ENCODE data around the gene WASHC4.
"Not testable (repeated sequence)": the region's sequence is repeated elsewhere in the genome, so short reads cannot be mapped to it uniquely, and the experiment has no call there.

The WASHC4 gene

DNA sequence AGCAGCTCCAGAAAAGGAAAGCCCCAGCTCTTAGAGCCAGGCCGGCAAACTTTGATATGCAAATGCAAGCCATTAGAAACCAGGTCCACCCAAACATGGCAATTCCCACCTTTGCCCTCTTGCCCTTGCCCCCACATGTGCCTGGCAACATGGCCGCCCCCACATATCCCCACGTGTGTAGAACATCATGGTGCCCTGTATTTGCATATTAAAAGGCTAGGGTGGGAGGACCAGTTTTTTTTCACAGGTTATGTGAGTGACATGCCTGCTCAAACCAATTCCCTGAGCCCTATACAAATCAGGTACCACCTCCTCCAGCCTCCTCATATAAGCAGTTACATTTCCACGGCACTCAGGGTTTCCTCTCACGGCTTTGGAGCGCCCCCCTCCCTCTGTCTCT lies 17.2 kb upstream of the WASHC4 start:
- H3K4me3 ChIP-seq (ENCODE audit: low read depth, low read length) = no peak overlapping the region
- DNase-seq (ENCODE audit: low read depth) = no peak
- in situ Hi-C loops (cut with HindIII; ENCODE audit: low sequenced_read_pairs) = no loop called here
- TF ChIP-seq, protein P1, sequence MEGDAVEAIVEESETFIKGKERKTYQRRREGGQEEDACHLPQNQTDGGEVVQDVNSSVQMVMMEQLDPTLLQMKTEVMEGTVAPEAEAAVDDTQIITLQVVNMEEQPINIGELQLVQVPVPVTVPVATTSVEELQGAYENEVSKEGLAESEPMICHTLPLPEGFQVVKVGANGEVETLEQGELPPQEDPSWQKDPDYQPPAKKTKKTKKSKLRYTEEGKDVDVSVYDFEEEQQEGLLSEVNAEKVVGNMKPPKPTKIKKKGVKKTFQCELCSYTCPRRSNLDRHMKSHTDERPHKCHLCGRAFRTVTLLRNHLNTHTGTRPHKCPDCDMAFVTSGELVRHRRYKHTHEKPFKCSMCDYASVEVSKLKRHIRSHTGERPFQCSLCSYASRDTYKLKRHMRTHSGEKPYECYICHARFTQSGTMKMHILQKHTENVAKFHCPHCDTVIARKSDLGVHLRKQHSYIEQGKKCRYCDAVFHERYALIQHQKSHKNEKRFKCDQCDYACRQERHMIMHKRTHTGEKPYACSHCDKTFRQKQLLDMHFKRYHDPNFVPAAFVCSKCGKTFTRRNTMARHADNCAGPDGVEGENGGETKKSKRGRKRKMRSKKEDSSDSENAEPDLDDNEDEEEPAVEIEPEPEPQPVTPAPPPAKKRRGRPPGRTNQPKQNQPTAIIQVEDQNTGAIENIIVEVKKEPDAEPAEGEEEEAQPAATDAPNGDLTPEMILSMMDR (IDR thresholded peaks at IDR 0.05; ENCODE audit: low read depth, low read length, missing control alignments) = no peak

DNA sequence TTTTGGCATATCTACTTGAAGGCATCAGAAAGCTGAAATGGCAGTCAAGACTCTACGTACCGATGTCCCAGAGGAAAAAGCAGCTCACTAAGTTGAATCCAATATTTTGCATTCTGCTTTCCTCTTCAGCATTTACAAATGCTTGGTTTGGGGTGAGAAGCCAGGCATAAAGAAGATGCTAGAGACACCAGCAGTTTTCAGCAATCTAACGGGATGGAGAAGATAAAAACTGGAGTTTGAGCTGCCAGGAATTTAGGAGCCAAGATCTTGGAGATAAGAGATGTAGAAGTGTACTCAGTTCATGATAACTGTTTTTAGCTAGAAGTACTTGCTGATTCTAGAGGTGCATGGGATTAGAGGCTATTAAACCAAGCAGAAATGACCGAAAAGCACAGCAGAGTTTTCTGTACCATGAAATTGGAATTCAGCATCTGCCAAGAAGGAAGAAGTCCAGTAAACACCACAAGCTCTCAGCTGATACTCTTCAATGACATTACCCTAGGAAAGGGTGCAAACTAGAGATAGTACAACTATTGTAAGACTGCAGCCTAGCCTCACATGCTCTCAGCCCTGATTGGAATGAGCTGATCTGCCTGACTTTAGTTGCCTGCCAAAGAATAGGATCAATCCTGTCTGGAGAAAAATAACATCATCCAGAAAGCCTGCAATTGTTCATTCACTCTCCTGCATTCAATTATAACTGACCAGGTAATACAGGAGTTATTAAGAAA lies 15.9 kb upstream of the WASHC4 start:
- in situ Hi-C loops (cut with HindIII; ENCODE audit: low sequenced_read_pairs) = no loop called here
- H3K4me3 ChIP-seq (ENCODE audit: low read depth, low read length) = no peak overlapping the region
- DNase-seq (ENCODE audit: low read depth) = no peak
- TF ChIP-seq, protein P1 (IDR thresholded peaks at IDR 0.05; ENCODE audit: low read depth, low read length, missing control alignments) = no peak

DNA sequence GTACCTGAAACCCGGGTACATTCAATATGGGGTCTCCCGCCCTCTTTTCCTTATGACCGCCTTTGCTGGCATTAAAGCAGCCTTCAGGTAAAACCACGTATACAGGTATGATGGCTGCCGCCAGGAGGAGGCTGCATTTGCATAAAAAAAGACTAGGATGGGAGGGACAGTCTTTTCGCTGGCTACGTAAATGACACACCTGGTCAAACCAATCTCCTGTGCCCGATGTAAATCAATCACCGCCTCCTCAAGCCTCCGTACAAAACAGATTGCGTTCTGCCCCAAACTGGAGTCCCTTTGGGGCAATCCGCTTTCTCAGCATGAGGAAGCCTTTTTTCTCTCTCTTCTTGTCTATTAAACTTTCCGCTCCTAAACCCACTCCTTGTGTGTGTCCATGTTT lies 15.2 kb upstream of the WASHC4 start:
- DNase-seq (ENCODE audit: low read depth) = no peak
- no peak overlapping the region for H3K4me3 ChIP-seq (ENCODE audit: low read depth, low read length)
- TF ChIP-seq, protein P1 (IDR thresholded peaks at IDR 0.05; ENCODE audit: low read depth, low read length, missing control alignments) = no peak
- in situ Hi-C loops (cut with HindIII; ENCODE audit: low sequenced_read_pairs) = no loop called here

DNA sequence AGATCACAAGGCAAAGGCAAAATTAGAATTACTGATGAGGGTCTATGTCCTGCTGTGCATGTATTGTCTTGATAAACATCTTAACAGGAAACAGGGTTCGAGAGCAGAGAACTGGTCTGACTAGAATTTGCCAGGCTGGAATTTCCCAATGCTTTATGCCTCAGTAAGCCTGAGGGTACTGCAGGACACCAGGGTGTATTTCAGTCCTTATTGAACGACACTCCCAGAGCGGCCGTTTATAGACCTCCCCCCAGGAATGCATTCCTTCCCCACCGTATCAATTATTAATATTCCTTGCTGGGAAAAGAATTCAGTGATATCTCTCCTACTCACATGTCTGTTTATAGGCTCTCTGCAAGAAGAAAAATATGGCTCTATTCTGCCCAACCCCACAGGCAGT lies 12.2 kb upstream of the WASHC4 start:
- DNase-seq (ENCODE audit: low read depth); in situ Hi-C loops (cut with HindIII; ENCODE audit: low sequenced_read_pairs); H3K4me3 ChIP-seq (ENCODE audit: low read depth, low read length): not testable (repeated sequence)

DNA sequence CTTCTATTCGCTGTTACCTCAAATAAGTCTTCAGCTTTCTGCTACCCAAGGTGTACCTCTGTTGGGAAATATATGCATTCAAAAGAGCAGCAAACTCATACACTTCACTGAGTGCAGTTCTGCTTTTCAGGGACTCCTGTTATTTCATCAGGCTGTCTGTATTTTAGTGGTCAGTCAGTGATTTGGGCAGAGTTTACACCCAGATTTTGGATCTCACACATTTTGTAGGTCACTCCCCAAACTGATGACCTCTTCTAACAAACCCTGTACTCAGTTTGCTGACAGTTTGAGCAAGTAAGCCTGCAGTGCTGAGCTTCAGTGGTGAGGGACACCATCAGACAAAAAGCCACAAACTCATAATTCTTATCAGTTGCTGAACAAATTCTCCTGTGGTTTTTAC lies 8.2 kb upstream of the WASHC4 start:
- in situ Hi-C loops (cut with HindIII; ENCODE audit: low sequenced_read_pairs) = no loop called here
- H3K4me3 ChIP-seq (ENCODE audit: low read depth, low read length) = no peak overlapping the region
- TF ChIP-seq, protein P1 (IDR thresholded peaks at IDR 0.05; ENCODE audit: low read depth, low read length, missing control alignments) = no peak
- DNase-seq (ENCODE audit: low read depth) = no peak

DNA sequence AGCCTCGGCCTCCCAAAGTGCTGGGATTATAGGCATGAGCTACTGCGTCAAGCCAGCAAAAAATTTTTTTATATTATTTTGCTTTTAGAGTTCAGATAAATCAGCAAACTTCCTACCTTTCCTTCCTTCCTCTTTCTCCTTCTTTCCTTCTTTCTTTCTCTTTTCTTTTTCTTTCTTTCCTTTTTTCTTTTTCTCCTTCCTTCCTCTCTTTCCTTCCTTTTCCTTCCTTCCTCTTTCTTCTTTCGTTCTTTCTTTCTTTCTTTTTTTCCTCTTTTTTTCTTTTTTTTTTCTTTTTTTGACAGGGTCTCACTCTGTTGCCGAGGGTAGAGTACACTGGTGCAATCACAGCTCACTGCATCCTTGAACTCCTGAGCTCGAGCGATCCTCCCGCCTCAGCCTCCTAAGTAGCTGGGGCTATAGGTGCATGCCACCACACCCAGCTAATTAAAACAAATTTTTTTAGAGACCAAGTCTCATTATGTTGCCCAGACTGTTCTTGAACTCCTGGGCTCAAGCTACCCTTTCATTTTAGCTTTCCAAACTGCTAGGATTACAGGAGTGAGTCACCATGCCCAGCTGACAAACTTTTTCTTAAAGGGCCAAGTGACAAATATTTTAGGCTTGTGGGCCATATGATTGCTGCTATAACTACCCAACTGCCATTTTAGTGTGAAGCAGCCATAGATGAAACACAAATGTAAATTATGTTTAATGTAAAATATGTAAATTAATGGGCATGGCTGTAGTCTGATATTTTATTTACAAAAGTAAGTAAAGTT lies 7.1 kb upstream of the WASHC4 start:
- DNase-seq (ENCODE audit: low read depth) = no peak
- in situ Hi-C loops (cut with HindIII; ENCODE audit: low sequenced_read_pairs) = no loop called here
- no peak overlapping the region for H3K4me3 ChIP-seq (ENCODE audit: low read depth, low read length)
- TF ChIP-seq, protein P1 (IDR thresholded peaks at IDR 0.05; ENCODE audit: low read depth, low read length, missing control alignments) = no peak

DNA sequence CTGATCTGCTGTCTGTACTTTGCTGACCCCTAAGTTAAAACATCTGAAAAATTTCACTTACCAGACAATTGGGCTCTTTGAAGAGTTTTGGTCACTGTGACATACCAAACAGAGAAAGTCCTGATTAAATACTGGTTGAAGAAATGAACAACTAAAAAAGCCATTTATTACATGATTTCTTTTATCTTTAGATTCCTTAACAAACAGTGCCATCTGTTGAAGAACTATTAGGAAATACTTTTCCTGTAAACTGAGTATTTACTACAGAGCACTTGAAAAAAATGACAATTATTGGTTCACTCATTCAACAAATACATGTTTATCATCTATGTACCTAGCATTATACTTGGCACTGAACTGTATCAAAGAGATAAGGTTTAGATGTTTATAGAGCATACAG lies 6.5 kb upstream of the WASHC4 start:
- H3K4me3 ChIP-seq (ENCODE audit: low read depth, low read length) = no peak overlapping the region
- TF ChIP-seq, protein P1 (IDR thresholded peaks at IDR 0.05; ENCODE audit: low read depth, low read length, missing control alignments) = no peak
- in situ Hi-C loops (cut with HindIII; ENCODE audit: low sequenced_read_pairs) = no loop called here
- DNase-seq (ENCODE audit: low read depth) = no peak

Data from astrocyte of the cerebellum (primary cell).